Measurements from ENCODE around the gene AMOTL1. TPM values are rescaled to one million over a fixed set of nuclear protein-coding genes. Genes with fewer than 3 reads are reported as not detected.

The AMOTL1 gene
- total RNA-seq, 5 donors from 2014 or later (not counting 1 experiment from before 2014, with no cell fraction given), result 0.07 to 1.2 (median 0.35) TPM

- Histone ChIP-seq H3K27ac (ENCODE audit: low read length) (no peak overlapping the region), H3K27me3 (replicated peaks in 1 of 2; ENCODE audit: control insufficient read depth in 2 of 2, extremely low read depth in 1 of 2, insufficient read depth in 2 of 2, low read length in 1 of 2) (peaks cover 6 to 34% of the 10 kb centered on the region in 2 experiments), H3K9me3 (no peaks in the 10 kb centered on the region), H3K36me3 (ENCODE audit: control insufficient read depth in 2 of 2, extremely low read depth in 1 of 2, insufficient read depth in 1 of 2, low read length in 1 of 2) (no peaks in the 10 kb centered on the region), H3K4me3 (ENCODE audit: control insufficient read depth in 1 of 2, extremely low read depth in 1 of 2, low read length in 1 of 2) (no peak overlapping the region), H3K4me1 (ENCODE audit: control insufficient read depth in 1 of 2, extremely low read depth in 1 of 2, insufficient read depth in 2 of 2, low read length in 2 of 2) (peaks cover 0 to 12% of the 10 kb centered on the region in 2 experiments)
- no peak for ATAC-seq (replicated peaks in 1 of 4)
- Mint-ChIP-seq H3K27ac (no peak overlapping the region), H3K9me3 (no peaks in the 10 kb centered on the region), H3K4me1 (peaks cover 9 to 12% (median 10%) of the 10 kb centered on the region in 3 donors), H3K36me3 (no peaks in the 10 kb centered on the region), H3K27me3 (peaks cover 43 to 54% of the 10 kb centered on the region in 2 donors), H3K4me3 (no peak overlapping the region)
- ChIA-PET POLR2A (no interaction called here), CTCF (no interaction called here)
- no peak for DNase-seq
- WGBS (ENCODE audit: insufficient coverage), result no CpG with 5 or more reads among the region's 2 CpGs
These were observed 3.2 kb downstream of the AMOTL1 start for GRCh38 chr11:94771390-94771789.

- H3K27me3 ChIP-seq (replicated peaks in 1 of 2; ENCODE audit: control insufficient read depth in 2 of 2, extremely low read depth in 1 of 2, insufficient read depth in 2 of 2, low read length in 1 of 2), result peaks cover 6 to 31% of the 10 kb centered on the region in 2 experiments
- H3K4me3 ChIP-seq (ENCODE audit: control insufficient read depth in 1 of 2, extremely low read depth in 1 of 2, low read length in 1 of 2), result no peak overlapping the region
- no peak for DNase-seq
- CTCF ChIA-PET, result no interaction called here
- peaks cover 10 to 13% (median 12%) of the 10 kb centered on the region in 3 donors for H3K4me1 Mint-ChIP-seq
- POLR2A ChIA-PET, result no interaction called here
- no peaks in the 10 kb centered on the region for H3K36me3 ChIP-seq (ENCODE audit: control insufficient read depth in 2 of 2, extremely low read depth in 1 of 2, insufficient read depth in 1 of 2, low read length in 1 of 2)
- H3K4me3 Mint-ChIP-seq, result no peak overlapping the region
- no peaks in the 10 kb centered on the region for H3K36me3 Mint-ChIP-seq
- no peaks in the 10 kb centered on the region for H3K9me3 ChIP-seq
- no peak overlapping the region for H3K27ac ChIP-seq (ENCODE audit: low read length)
- H3K27ac Mint-ChIP-seq, result no peak overlapping the region
- H3K9me3 Mint-ChIP-seq, result no peaks in the 10 kb centered on the region
- no peak for ATAC-seq (replicated peaks in 1 of 4)
- H3K27me3 Mint-ChIP-seq, result peaks cover 49 to 54% of the 10 kb centered on the region in 2 donors
- no CpG with 5 or more reads among the region's 2 CpGs for WGBS (ENCODE audit: insufficient coverage)
- peaks cover 0 to 12% of the 10 kb centered on the region in 2 experiments for H3K4me1 ChIP-seq (ENCODE audit: control insufficient read depth in 1 of 2, extremely low read depth in 1 of 2, insufficient read depth in 2 of 2, low read length in 2 of 2)
These were observed 3.8 kb downstream of the AMOTL1 start for GRCh38 chr11:94771951-94772350.

- ATAC-seq (replicated peaks in 1 of 4), result no peak
- Mint-ChIP-seq H3K27ac (no peak overlapping the region), H3K36me3 (no peaks in the 10 kb centered on the region), H3K27me3 (peaks cover 44 to 59% of the 10 kb centered on the region in 2 donors), H3K9me3 (no peaks in the 10 kb centered on the region), H3K4me1 (peaks cover 7 to 13% (median 10%) of the 10 kb centered on the region in 3 donors), H3K4me3 (no peak overlapping the region)
- Histone ChIP-seq H3K36me3 (ENCODE audit: control insufficient read depth in 2 of 2, extremely low read depth in 1 of 2, insufficient read depth in 1 of 2, low read length in 1 of 2) (no peaks in the 10 kb centered on the region), H3K9me3 (no peaks in the 10 kb centered on the region), H3K4me1 (ENCODE audit: control insufficient read depth in 1 of 2, extremely low read depth in 1 of 2, insufficient read depth in 2 of 2, low read length in 2 of 2) (peaks cover 0 to 9% of the 10 kb centered on the region in 2 experiments), H3K27ac (ENCODE audit: low read length) (no peak overlapping the region), H3K27me3 (replicated peaks in 1 of 2; ENCODE audit: control insufficient read depth in 2 of 2, extremely low read depth in 1 of 2, insufficient read depth in 2 of 2, low read length in 1 of 2) (peaks cover 6 to 18% of the 10 kb centered on the region in 2 experiments), H3K4me3 (ENCODE audit: control insufficient read depth in 1 of 2, extremely low read depth in 1 of 2, low read length in 1 of 2) (no peak overlapping the region)
- no peak for DNase-seq
- ChIA-PET POLR2A (no interaction called here), CTCF (no interaction called here)
- no CpG with 5 or more reads among the region's 8 CpGs for WGBS (ENCODE audit: insufficient coverage)
These were observed 5.7 kb downstream of the AMOTL1 start for GRCh38 chr11:94773842-94774241.

- ATAC-seq (replicated peaks in 1 of 4) (no peak), DNase-seq (no peak)
- no peaks in the 10 kb centered on the region for H3K9me3 Mint-ChIP-seq
- peaks cover 4 to 10% (median 7%) of the 10 kb centered on the region in 3 donors for H3K4me1 Mint-ChIP-seq
- ChIA-PET POLR2A (no interaction called here), CTCF (interaction anchor here in 1 of 2 donors (0.6 kb wide), 1 partner anchor 243 kb away, joined by 5 read pairs; no protein-coding TSS in a partner anchor)
- no peak overlapping the region for H3K4me3 ChIP-seq (ENCODE audit: control insufficient read depth in 1 of 2, extremely low read depth in 1 of 2, low read length in 1 of 2)
- no peaks in the 10 kb centered on the region for H3K36me3 Mint-ChIP-seq
- WGBS (ENCODE audit: insufficient coverage), result 73% methylated on average over 1 of the region's 3 CpGs
- peaks cover 48 to 56% of the 10 kb centered on the region in 2 donors for H3K27me3 Mint-ChIP-seq
- no peak overlapping the region for H3K27ac Mint-ChIP-seq
- H3K27ac ChIP-seq (ENCODE audit: low read length), result no peak overlapping the region
- no peak overlapping the region for H3K4me3 Mint-ChIP-seq
- peaks cover 0 to 6% of the 10 kb centered on the region in 2 experiments for H3K4me1 ChIP-seq (ENCODE audit: control insufficient read depth in 1 of 2, extremely low read depth in 1 of 2, insufficient read depth in 2 of 2, low read length in 2 of 2)
- peaks cover 6 to 13% of the 10 kb centered on the region in 2 experiments for H3K27me3 ChIP-seq (replicated peaks in 1 of 2; ENCODE audit: control insufficient read depth in 2 of 2, extremely low read depth in 1 of 2, insufficient read depth in 2 of 2, low read length in 1 of 2)
- H3K36me3 ChIP-seq (ENCODE audit: control insufficient read depth in 2 of 2, extremely low read depth in 1 of 2, insufficient read depth in 1 of 2, low read length in 1 of 2), result no peaks in the 10 kb centered on the region
- no peaks in the 10 kb centered on the region for H3K9me3 ChIP-seq
These were observed 6.2 kb downstream of the AMOTL1 start for GRCh38 chr11:94774345-94774744.

GRCh38 chr11:94775567-94776327 is 7.6 kb downstream of the AMOTL1 start:
- Mint-ChIP-seq H3K4me1 (peaks cover 5 to 13% (median 5%) of the 10 kb centered on the region in 3 donors), H3K27me3 (peaks cover 40 to 41% of the 10 kb centered on the region in 2 donors), H3K27ac (no peak overlapping the region), H3K4me3 (no peak overlapping the region), H3K9me3 (no peaks in the 10 kb centered on the region), H3K36me3 (no peaks in the 10 kb centered on the region)
- no peaks in the 10 kb centered on the region for H3K9me3 ChIP-seq
- H3K4me1 ChIP-seq (ENCODE audit: control insufficient read depth in 1 of 2, extremely low read depth in 1 of 2, insufficient read depth in 2 of 2, low read length in 2 of 2), result no peaks in the 10 kb centered on the region
- POLR2A ChIA-PET, result no interaction called here
- no peaks in the 10 kb centered on the region for H3K36me3 ChIP-seq (ENCODE audit: control insufficient read depth in 2 of 2, extremely low read depth in 1 of 2, insufficient read depth in 1 of 2, low read length in 1 of 2)
- H3K27ac ChIP-seq (ENCODE audit: low read length), result no peak overlapping the region
- CTCF ChIA-PET, result no interaction called here
- ATAC-seq (replicated peaks in 1 of 4), result no peak
- DNase-seq, result no peak
- WGBS (ENCODE audit: insufficient coverage), result 100% methylated on average over 2 of the region's 5 CpGs
- H3K27me3 ChIP-seq (replicated peaks in 1 of 2; ENCODE audit: control insufficient read depth in 2 of 2, extremely low read depth in 1 of 2, insufficient read depth in 2 of 2, low read length in 1 of 2), result peaks cover 0 to 6% of the 10 kb centered on the region in 2 experiments
- no peak overlapping the region for H3K4me3 ChIP-seq (ENCODE audit: control insufficient read depth in 1 of 2, extremely low read depth in 1 of 2, low read length in 1 of 2)

- no peaks in the 10 kb centered on the region for H3K4me1 ChIP-seq (ENCODE audit: control insufficient read depth in 1 of 2, extremely low read depth in 1 of 2, insufficient read depth in 2 of 2, low read length in 2 of 2)
- 31% methylated on average over 3 of the region's 5 CpGs for WGBS (ENCODE audit: insufficient coverage)
- ChIA-PET CTCF (no interaction called here), POLR2A (no interaction called here)
- peaks cover 10 to 18% (median 11%) of the 10 kb centered on the region in 3 donors for H3K4me1 Mint-ChIP-seq
- H3K4me3 Mint-ChIP-seq, result no peak overlapping the region
- no peaks in the 10 kb centered on the region for H3K9me3 Mint-ChIP-seq
- no peak for DNase-seq
- no peaks in the 10 kb centered on the region for H3K36me3 ChIP-seq (ENCODE audit: control insufficient read depth in 2 of 2, extremely low read depth in 1 of 2, insufficient read depth in 1 of 2, low read length in 1 of 2)
- H3K27me3 ChIP-seq (replicated peaks in 1 of 2; ENCODE audit: control insufficient read depth in 2 of 2, extremely low read depth in 1 of 2, insufficient read depth in 2 of 2, low read length in 1 of 2), result peaks cover 0 to 6% of the 10 kb centered on the region in 2 experiments
- H3K36me3 Mint-ChIP-seq, result no peaks in the 10 kb centered on the region
- no peak overlapping the region for H3K27ac Mint-ChIP-seq
- no peaks in the 10 kb centered on the region for H3K9me3 ChIP-seq
- H3K27ac ChIP-seq (ENCODE audit: low read length), result no peak overlapping the region
- no peak overlapping the region for H3K4me3 ChIP-seq (ENCODE audit: control insufficient read depth in 1 of 2, extremely low read depth in 1 of 2, low read length in 1 of 2)
- ATAC-seq (replicated peaks in 1 of 4), result no peak
- H3K27me3 Mint-ChIP-seq, result peaks cover 34 to 35% of the 10 kb centered on the region in 2 donors
These were observed 8.5 kb downstream of the AMOTL1 start for GRCh38 chr11:94776351-94777321.
